Head of caudate nucleus (tissue), 42 donors: ENCODE results near the gene GSTO1.

ENCODE experiments used
- DNase-seq, 42 donors: peaks; one replicate each; pipeline versions ENCODE4 v3.0.0 to v3.0.0-alpha.2; 2020 to 2021; ENCODE audit warnings: mixed read lengths in 7 of 42
- intact Hi-C: fragments of 100-400 bp; cut with DNase I; formaldehyde crosslinking; loops from one replicate; pipeline ENCODE4 v1.15.0; 2022

The GSTO1 gene

GRCh38 chr10:104268713-104269645 lies 14.3 kb downstream of the GSTO1 start, which contains the start of gene GSTO2:
Gene GSTO2 (plus strand): TSS chr10:104269184. CDS start chr10:104274916, 5,732 bp downstream.
- DNase-seq, result peak; percentile 98 to 100 (median 100)
- intact Hi-C loops, result no loop called here

- DNase-seq, result no peak
- intact Hi-C loops, result no loop called here
Observed at GRCh38 chr10:104273286-104273685, 18.6 kb downstream of the GSTO1 start.

- intact Hi-C loops, result no loop called here
- peak in 4 of 42 donors; percentile 24 to 57 (median 34) for DNase-seq
Observed at GRCh38 chr10:104273899-104274575, 19.3 kb downstream of the GSTO1 start.

- intact Hi-C loops, result no loop called here
- DNase-seq, result peak in 41 of 42 donors; percentile 37 to 84 (median 72)
Observed at GRCh38 chr10:104274762-104275721, 20.4 kb downstream of the GSTO1 start.

- DNase-seq, result no peak
- intact Hi-C loops, result no loop called here
Observed at GRCh38 chr10:104276192-104276591, 21.5 kb downstream of the GSTO1 start.

GRCh38 chr10:104277785-104278184 lies 23.1 kb downstream of the GSTO1 start:
- intact Hi-C loops, result no loop called here
- no peak for DNase-seq

GRCh38 chr10:104279550-104280259 lies 25.0 kb downstream of the GSTO1 start:
- DNase-seq, result no peak
- intact Hi-C loops, result no loop called here

GRCh38 chr10:104281694-104282093 lies 27.0 kb downstream of the GSTO1 start:
- intact Hi-C loops, result no loop called here
- no peak for DNase-seq

- DNase-seq, result no peak
- intact Hi-C loops, result no loop called here
Observed at GRCh38 chr10:104284846-104285245, 30.2 kb downstream of the GSTO1 start.

GRCh38 chr10:104286939-104287338 lies 32.2 kb downstream of the GSTO1 start:
- DNase-seq, result peak in 1 of 42 donors; percentile 8
- intact Hi-C loops, result no loop called here

GRCh38 chr10:104288355-104288754 lies 33.7 kb downstream of the GSTO1 start:
- DNase-seq, result no peak
- intact Hi-C loops, result no loop called here

GRCh38 chr10:104291439-104291951 lies 36.8 kb downstream of the GSTO1 start:
- peak; percentile 85 to 97 (median 92) for DNase-seq
- intact Hi-C loops, result no loop called here

- intact Hi-C loops, result loop anchor here (1.0 kb wide), 1 partner anchor 56 kb away; no protein-coding TSS in a partner anchor
- peak in 2 of 42 donors; percentile 37 to 42 for DNase-seq
Observed at GRCh38 chr10:104293011-104293410, 38.3 kb downstream of the GSTO1 start.

- intact Hi-C loops, result loop anchor here (1.0 kb wide), 1 partner anchor 55 kb away; no protein-coding TSS in a partner anchor
- DNase-seq, result no peak
Observed at GRCh38 chr10:104293781-104294321, 39.2 kb downstream of the GSTO1 start.

- intact Hi-C loops, result no loop called here
- no peak for DNase-seq
Observed at GRCh38 chr10:104296687-104297436, 42.2 kb downstream of the GSTO1 start.

- intact Hi-C loops, result no loop called here
- peak in 2 of 42 donors; percentile 49 to 64 for DNase-seq
Observed at GRCh38 chr10:104297697-104298660, 43.3 kb downstream of the GSTO1 start.
